Lung (tissue), 12 donors: ENCODE results near the gene C11orf91. TPM values are rescaled to one million over a fixed set of nuclear protein-coding genes. Genes with fewer than 3 reads are reported as not detected.

Experiments used
- ATAC-seq: fragments of 200-7000 bp; cut with Tn5 transposase; one replicate; pipeline ENCODE4 v1.9.1; 2020; ENCODE audit warnings: moderate number of reproducible peaks; ENCODE audit not compliant: insufficient read depth, low FRiP score
- DNase-seq, 3 donors: peaks; one replicate each; pipeline ENCODE4 v3.0.0-alpha.2; 2013 to 2017
- H3K27ac ChIP-seq, 2 donors: one replicate each; pipeline ENCODE4 v1.5.1; 2013; ENCODE audit warnings: mild to moderate bottlenecking in 2 of 2, moderate library complexity in 2 of 2, control low read depth in 1 of 2, inconsistent platforms in 1 of 2, low read depth in 1 of 2, low read length in 1 of 2
- H3K27me3 ChIP-seq, 3 donors: one replicate each; pipeline ENCODE4 v1.5.1; 2013; ENCODE audit warnings: low read length in 2 of 3; ENCODE audit not compliant: control insufficient read depth in 3 of 3, insufficient read depth in 3 of 3
- H3K36me3 ChIP-seq, 4 donors: one replicate each; pipeline ENCODE4 v1.5.1; 2013; ENCODE audit warnings: low read length in 4 of 4, mild to moderate bottlenecking in 1 of 4, moderate library complexity in 1 of 4; ENCODE audit not compliant: control insufficient read depth in 4 of 4, insufficient read depth in 4 of 4
- H3K4me1 ChIP-seq, 5 donors: one replicate each; pipeline ENCODE4 v1.5.1; 2013; ENCODE audit warnings: low read length in 5 of 5, mild to moderate bottlenecking in 2 of 5, moderate library complexity in 1 of 5; ENCODE audit not compliant: control insufficient read depth in 5 of 5, insufficient read depth in 5 of 5
- H3K4me3 ChIP-seq: one replicate; pipeline ENCODE4 v1.5.1; 2013; ENCODE audit warnings: mild to moderate bottlenecking, control low read depth, moderate library complexity
- H3K9ac ChIP-seq, 2 donors: one replicate each; pipeline ENCODE4 v1.5.1; 2013; ENCODE audit warnings: low read length in 2 of 2, control low read depth in 1 of 2; ENCODE audit not compliant: insufficient read depth in 1 of 2
- H3K9me3 ChIP-seq, 4 donors: one replicate each; pipeline ENCODE4 v1.5.1; 2013; ENCODE audit warnings: low read length in 3 of 4, mild to moderate bottlenecking in 1 of 4, moderate library complexity in 1 of 4; ENCODE audit not compliant: control insufficient read depth in 4 of 4, insufficient read depth in 3 of 4
- CTCF ChIP-seq: IDR thresholded peaks from 2 replicates; pipeline ENCODE4 v1.5.1; 2012; ENCODE audit warnings: mild to moderate bottlenecking; ENCODE audit errors: control extremely low read depth, extremely low read depth
- WGBS, 2 donors: extraction: QIAGEN DNeasy Blood & Tissue Kit; methylation state at CpG; one replicate each; pipeline ENCODE4 v1.1.7; 2013; 5-methylcytosine and 5-hydroxymethylcytosine counted together
- polyA plus RNA-seq, 2 donors: library from polyadenylated mRNA; stranded (reverse); fragments of 200-250 nt; gene quantifications; one replicate each; pipeline ENCODE4 v1.2.1, GENCODE V29; 2013
- total RNA-seq, 2 donors: library from RNA; depleted of rRNA in 1 of 2; stranded (reverse); fragments of >200 nt in 1 of 2; gene quantifications; one replicate each; pipeline ENCODE4 v1.2.1, GENCODE V29; 2014 to 2021
- donor health status: control.
- donor health status: control.
- donor health status: Bipolar disorder and iron deficiency.
- donor health status: healthy.
- donor health status: DM: yes; HTN: yes; CAD: no.

Gene C11orf91
- total and polyA plus RNA-seq, 4 donors = 0.58 to 3.6 TPM; not detected in 2

- ATAC-seq = no peak
Observed at GRCh38 chr11:33725496-33725895, 24.9 kb upstream of the C11orf91 start.

DNA sequence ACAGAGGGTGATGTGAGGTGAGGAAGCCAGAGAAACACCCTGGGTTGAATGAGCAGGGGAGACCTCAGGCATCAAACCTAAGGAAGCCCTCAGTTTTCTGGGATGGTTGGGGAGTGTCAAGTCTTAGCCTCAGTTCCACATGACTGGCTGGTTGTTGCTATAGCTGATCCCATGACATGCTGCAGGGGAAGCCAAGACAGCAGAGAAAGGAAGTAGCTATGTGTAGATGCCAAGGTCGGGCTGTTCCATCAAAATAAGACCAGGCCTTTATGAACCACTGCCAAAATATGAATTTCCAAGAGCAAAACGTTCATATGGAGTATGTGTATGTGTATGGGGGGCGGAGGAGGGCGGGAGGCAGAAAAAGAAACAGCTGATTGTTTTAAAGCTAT lies 24.0 kb upstream of the C11orf91 start:
- peaks cover 7 to 15% (median 13%) of the 10 kb centered on the region in 4 donors for H3K36me3 ChIP-seq
- H3K4me3 ChIP-seq = no peak overlapping the region
- H3K27ac ChIP-seq = peak overlapping the region; percentile 94 to 95
- 47 to 52% methylated on average over 4 of the region's 4 CpGs for WGBS, 2 donors
- TF ChIP-seq CTCF = no peak
- H3K27me3 ChIP-seq = no peaks in the 10 kb centered on the region
- peaks cover 14 to 42% (median 26%) of the 10 kb centered on the region in 5 donors for H3K4me1 ChIP-seq
- ATAC-seq = no peak
- peak; percentile 78 to 96 (median 94) for DNase-seq
- peak overlapping the region in 1 of 2 donors; percentile 18 for H3K9ac ChIP-seq
- H3K9me3 ChIP-seq = no peaks in the 10 kb centered on the region

More at GRCh38 chr11:33725496-33725895, 24.9 kb upstream of the C11orf91 start:
- Histone ChIP-seq H3K27ac (peak overlapping the region in 1 of 2 donors; percentile 73), H3K27me3 (no peaks in the 10 kb centered on the region), H3K4me1 (peaks cover 14 to 41% (median 27%) of the 10 kb centered on the region in 5 donors), H3K9ac (no peak overlapping the region), H3K4me3 (no peak overlapping the region), H3K36me3 (peaks cover 3 to 16% (median 7%) of the 10 kb centered on the region in 4 donors), H3K9me3 (no peaks in the 10 kb centered on the region)
- no peak for TF ChIP-seq CTCF
- DNase-seq = no peak
- WGBS, 2 donors = 72 to 82% methylated on average over 5 of the region's 5 CpGs

DNA sequence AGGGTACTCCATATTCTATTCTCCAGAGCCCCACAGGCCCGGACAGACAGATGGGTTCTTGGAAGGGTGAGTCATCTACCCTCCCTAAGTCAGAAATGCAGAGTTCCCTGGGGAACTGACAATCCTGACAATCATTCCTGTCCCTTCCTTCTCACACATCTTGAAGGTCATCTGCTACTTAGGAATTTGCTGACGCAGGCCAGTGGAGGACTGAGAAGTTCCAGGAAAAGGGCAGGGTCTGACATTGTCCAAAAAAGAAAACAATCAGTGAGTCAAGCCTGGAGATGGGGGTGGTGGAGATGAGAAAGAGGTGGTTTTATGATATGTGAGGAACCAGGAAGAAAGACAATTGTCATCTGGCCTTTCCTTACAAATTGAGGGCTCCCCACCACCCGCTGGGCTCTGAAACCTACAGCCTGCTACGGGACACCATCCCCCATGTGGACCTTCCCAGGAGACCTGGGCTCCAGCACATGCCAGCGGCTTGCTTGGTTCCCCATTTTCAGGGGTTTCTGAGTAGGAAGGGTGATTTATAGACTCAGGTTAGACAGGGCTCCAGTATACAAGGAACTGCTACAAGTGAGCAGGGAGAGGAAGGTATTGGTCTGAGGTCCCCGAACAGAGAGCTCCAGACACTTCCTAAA lies 22.7 kb upstream of the C11orf91 start:
- H3K36me3 ChIP-seq = peaks cover 16 to 25% (median 20%) of the 10 kb centered on the region in 4 donors
- H3K4me3 ChIP-seq = no peak overlapping the region
- peak overlapping the region; percentile 94 to 95 for H3K27ac ChIP-seq
- H3K9me3 ChIP-seq = no peaks in the 10 kb centered on the region
- peaks cover 14 to 42% (median 27%) of the 10 kb centered on the region in 5 donors for H3K4me1 ChIP-seq
- TF ChIP-seq CTCF = no peak
- H3K9ac ChIP-seq = no peak overlapping the region
- 33 to 40% methylated on average over 6 of the region's 6 CpGs for WGBS, 2 donors
- peak in 1 of 3 donors; percentile 56 for DNase-seq
- H3K27me3 ChIP-seq = no peaks in the 10 kb centered on the region
- peak; percentile 70 for ATAC-seq
